T-helper 1 cell treated with Interleukin-12 subunit alpha and Interleukin-12 subunit beta and Interleukin-4 antibody, amounts not matched to agents 30 μg/mL and 1 μg/mL, for 36 hours (primary cell): Measurements from ENCODE around the gene ANKRD12.

ENCODE experiments used
- H3K27ac Mint-ChIP-seq: one replicate; pipeline ENCODE4 v1.8.0; 2021; ENCODE audit warnings: mild to moderate bottlenecking, mixed read lengths
- H3K27me3 Mint-ChIP-seq: one replicate; pipeline ENCODE4 v1.8.0; 2021; ENCODE audit warnings: low read depth, mixed read lengths
- H3K36me3 Mint-ChIP-seq: one replicate; pipeline ENCODE4 v1.8.0; 2021; ENCODE audit warnings: low read depth, mixed read lengths
- H3K4me1 Mint-ChIP-seq: one replicate; pipeline ENCODE4 v1.8.0; 2021; ENCODE audit warnings: low read depth, mixed read lengths
- H3K4me3 Mint-ChIP-seq: one replicate; pipeline ENCODE4 v1.8.0; 2021; ENCODE audit warnings: mild to moderate bottlenecking, moderate library complexity, mixed read lengths
- H3K9me3 Mint-ChIP-seq: one replicate; pipeline ENCODE4 v1.8.0; 2021; ENCODE audit warnings: mixed read lengths

ANKRD12 gene

DNA sequence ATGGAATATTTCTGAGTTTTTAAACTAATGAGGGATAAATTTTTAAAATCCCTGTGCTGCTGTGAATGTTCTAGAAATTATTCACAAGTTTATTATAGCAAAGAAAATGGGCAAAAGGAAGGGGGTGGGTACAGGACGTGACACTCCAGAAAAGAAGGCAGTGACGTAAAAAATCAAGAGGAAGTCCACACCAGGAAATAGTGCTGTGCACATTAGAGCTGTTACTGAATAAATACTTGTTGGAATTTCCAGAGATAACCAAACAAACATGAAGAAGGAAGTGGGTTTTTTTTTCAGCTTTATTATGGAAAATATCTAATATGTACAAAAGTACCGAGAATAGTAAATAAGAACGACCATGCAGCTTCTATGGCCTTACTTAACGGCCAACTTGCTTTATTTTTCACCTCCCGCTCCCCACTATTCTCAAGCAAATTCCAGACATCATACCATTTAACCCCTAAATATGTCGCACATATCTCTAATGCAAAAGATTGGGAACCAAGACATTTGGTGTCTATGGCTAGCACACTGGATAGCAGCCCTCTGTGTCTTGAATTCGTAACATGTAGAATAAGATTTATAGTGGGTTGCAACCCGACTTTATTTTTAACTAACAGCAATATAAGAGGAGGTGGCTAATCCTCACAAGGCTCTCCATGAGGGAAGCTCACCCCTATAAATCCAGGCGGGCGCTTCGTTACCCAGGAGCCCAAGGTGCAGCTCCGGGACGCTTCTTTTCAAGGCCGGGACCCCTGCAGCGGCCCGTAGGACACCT is 34.7 kb upstream of the ANKRD12 start:
- H3K27me3 Mint-ChIP-seq = no peaks in the 10 kb centered on the region
- peaks cover 61% of the 10 kb centered on the region for H3K4me1 Mint-ChIP-seq
- peaks cover 40% of the 10 kb centered on the region for H3K36me3 Mint-ChIP-seq
- H3K27ac Mint-ChIP-seq = peak overlapping the region; percentile 94
- no peaks in the 10 kb centered on the region for H3K9me3 Mint-ChIP-seq
- peak overlapping the region; percentile 93 for H3K4me3 Mint-ChIP-seq

DNA sequence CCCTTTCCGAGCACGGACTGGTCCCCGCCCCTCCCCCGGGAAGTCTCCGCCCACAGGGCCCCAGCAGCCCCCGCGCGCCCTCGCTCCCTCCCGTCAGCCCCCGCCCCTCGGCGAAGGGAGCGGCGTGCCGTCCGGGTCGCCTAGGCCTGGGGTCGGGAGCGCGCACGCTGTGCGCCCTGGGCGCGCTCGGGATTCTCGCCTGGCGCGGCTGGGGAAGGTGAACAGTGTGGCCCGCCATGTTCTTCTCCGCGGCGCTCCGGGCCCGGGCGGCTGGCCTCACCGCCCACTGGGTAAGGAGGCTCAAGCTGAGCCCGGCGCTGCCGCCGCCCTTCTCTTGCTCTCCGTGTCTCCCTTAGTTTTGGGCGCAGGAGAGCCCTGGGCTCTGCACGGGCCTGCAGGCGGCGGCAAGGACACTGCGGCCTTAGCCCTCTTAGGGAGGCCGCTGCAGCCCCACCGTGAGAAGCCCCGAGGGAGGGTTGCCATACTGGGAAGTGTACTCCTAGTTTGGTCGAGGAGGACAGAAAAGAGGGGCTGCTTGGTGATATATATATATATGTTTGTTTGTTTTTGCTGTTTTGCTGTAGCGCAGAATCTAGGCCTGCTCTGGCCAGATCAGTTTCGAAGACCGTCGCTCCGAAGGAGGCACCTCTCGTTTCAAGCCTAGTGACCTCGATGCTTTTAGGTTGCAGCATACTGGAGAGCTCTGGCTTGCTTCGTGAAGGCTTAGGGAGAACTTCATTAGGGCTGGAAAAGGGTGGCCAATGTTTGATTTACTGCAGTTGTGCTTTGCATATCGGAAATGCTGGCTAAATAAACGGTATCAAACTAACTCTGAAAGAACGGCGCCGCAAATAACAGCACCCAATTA is 33.8 kb upstream of the ANKRD12 start, which contains the start of gene NDUFV2:
Gene NDUFV2 (plus strand): TSS at position 192 of the 868 bp plus-strand sequence. CDS start 45 bp downstream, at position 237.
- Mint-ChIP-seq H3K27ac (peak within 1 kb of the TSS; percentile 94), H3K4me1 (peaks cover 62% of the 10 kb centered on the region), H3K9me3 (no peaks in the 10 kb centered on the region), H3K27me3 (no peaks in the 10 kb centered on the region), H3K4me3 (peak within 1 kb of the TSS; percentile 93), H3K36me3 (peaks cover 43% of the 10 kb centered on the region)

DNA sequence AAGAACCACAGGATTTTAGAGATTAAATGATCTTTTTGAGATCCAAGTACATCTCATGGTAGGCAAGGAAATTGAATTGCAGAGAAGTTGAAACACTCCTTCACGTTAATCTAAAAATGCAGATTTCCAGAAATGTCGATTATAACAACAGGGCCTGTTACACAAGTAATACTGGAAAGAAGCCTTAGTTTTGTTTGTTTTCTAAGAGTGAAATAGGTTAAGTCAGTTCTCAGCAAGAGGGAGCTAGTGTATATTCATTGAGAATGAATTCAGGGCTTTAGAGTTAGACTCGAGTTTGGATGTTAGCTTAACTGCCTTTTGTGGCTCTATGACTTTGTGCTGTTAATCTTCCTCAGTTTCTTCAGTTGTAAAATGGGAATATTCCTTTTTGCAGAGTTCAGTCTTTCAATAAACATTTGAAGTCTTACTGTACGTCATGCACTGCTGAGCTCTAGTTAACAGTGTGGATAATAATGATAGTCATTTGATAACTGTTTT is 33.2 kb upstream of the ANKRD12 start:
- Mint-ChIP-seq H3K4me3 (peak overlapping the region; percentile 93), H3K36me3 (peaks cover 46% of the 10 kb centered on the region), H3K27ac (peak overlapping the region; percentile 94), H3K9me3 (no peaks in the 10 kb centered on the region), H3K4me1 (peaks cover 66% of the 10 kb centered on the region), H3K27me3 (no peaks in the 10 kb centered on the region)

DNA sequence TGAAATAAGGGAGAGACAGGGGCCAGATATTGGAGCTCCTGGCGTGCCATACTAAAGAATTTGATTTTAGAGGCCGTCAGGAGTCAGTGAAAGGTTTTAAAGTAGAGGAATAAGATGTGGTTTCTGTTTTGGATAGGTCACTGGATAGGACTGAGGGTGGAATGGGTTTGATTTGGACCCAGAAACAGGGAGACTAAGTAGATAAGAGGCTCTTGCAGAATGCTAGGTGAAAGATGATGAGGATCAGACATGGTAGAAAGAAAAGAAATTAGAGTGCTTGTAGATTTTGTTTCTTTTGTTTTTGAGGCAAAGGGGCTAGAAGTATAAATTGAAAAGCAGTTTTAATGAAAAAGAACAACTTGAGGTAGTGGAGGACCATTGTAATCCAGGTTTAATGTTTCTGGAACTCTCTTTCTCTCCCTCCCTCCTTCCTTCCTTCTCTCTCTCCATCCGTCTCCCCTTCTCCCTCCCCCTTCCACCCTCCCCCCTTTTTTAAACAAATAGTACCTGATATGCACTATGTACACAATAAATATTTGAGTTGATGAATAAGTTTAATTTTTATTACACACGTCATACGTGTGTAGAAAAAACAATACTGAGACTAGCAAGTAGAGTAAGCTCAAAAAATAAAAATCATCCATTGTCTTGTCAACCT is 32.2 kb upstream of the ANKRD12 start:
- H3K9me3 Mint-ChIP-seq = no peaks in the 10 kb centered on the region
- peaks cover 49% of the 10 kb centered on the region for H3K36me3 Mint-ChIP-seq
- no peaks in the 10 kb centered on the region for H3K27me3 Mint-ChIP-seq
- peaks cover 73% of the 10 kb centered on the region for H3K4me1 Mint-ChIP-seq
- H3K27ac Mint-ChIP-seq = peak overlapping the region; percentile 94
- H3K4me3 Mint-ChIP-seq = peak overlapping the region; percentile 93

DNA sequence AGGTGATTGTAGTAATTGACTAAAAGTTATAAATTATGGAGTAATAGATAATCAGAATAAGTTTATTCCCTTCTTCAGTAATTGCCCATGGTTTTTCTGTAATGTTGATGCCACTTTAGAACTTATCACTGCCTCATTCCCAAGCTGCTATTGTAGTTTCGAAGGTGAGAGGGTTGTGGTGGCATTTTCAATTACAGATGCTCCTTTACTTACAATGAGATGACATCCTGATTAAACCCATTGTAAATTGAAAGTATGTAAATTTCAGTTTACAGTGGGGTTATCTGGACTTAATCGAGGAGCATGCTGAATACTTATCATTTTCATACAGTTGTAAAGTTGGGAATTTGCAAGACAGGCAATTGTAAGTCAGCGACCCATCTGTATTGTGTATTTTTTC is 31.2 kb upstream of the ANKRD12 start:
- Mint-ChIP-seq H3K27ac (peak overlapping the region; percentile 94), H3K27me3 (no peaks in the 10 kb centered on the region), H3K9me3 (no peaks in the 10 kb centered on the region), H3K4me3 (peak overlapping the region; percentile 93), H3K4me1 (peaks cover 73% of the 10 kb centered on the region), H3K36me3 (peaks cover 56% of the 10 kb centered on the region)

DNA sequence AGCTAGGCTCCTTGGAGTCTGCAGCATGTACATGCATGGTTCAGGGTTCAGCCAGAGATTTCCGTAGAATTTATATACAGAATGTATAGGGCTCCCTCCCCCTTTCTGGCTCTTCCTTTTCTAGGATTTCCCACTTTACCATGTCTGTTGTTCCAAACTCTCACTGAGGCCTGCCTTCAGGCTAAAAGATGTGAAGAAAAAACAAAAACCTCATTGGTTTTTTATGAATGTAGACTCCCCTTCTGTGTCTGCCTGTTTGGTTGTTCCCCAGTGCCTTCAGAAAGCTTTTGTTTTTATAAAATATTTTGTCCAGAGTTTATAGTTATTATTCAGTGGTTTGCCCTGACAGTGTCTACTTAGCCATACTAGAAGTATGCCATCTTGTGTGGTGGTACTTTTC is 30.5 kb upstream of the ANKRD12 start:
- H3K27me3 Mint-ChIP-seq = no peaks in the 10 kb centered on the region
- peak overlapping the region; percentile 26 for H3K27ac Mint-ChIP-seq
- H3K9me3 Mint-ChIP-seq = no peaks in the 10 kb centered on the region
- H3K36me3 Mint-ChIP-seq = peaks cover 59% of the 10 kb centered on the region
- H3K4me1 Mint-ChIP-seq = peaks cover 73% of the 10 kb centered on the region
- H3K4me3 Mint-ChIP-seq = peak overlapping the region; percentile 93

DNA sequence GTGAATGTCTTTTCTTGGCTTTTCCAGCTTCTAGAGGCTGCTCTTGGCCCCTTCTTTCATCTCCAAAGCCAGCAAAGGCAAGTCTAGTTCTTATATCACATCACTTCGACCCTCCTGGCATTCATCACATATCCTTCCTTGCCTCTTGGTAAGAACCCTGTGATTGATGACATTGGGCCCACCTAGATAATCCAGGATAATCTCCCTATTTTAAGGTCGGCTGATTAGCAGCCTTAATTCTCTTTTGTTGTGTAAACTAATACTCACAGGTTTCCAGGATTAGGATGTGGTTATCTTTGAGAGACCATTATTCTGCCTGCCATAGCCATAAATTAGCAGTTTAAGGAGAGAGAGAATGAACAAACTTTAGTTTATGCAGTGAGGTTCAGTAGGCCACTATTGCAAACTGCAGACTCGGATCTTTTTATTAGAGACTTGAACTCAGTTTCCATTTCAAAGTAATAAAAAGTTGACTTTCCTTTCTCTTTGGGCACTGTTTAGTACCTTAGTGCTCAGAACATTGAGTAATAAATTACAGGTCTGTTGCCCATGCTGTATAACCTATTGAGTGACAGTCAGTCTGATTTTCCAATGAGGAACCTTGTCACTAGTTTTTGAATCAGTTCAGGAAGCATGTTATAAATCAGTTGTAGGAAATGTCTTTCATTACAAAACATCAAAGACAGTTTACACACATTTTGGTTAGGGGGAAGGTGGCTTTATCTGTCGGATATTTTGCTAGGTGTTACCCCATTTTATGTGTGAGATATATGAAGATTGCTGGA is 29.6 kb upstream of the ANKRD12 start:
- no peaks in the 10 kb centered on the region for H3K9me3 Mint-ChIP-seq
- H3K36me3 Mint-ChIP-seq = peaks cover 59% of the 10 kb centered on the region
- H3K27me3 Mint-ChIP-seq = no peaks in the 10 kb centered on the region
- peak overlapping the region; percentile 71 for H3K27ac Mint-ChIP-seq
- peaks cover 68% of the 10 kb centered on the region for H3K4me1 Mint-ChIP-seq
- peak overlapping the region; percentile 93 for H3K4me3 Mint-ChIP-seq

DNA sequence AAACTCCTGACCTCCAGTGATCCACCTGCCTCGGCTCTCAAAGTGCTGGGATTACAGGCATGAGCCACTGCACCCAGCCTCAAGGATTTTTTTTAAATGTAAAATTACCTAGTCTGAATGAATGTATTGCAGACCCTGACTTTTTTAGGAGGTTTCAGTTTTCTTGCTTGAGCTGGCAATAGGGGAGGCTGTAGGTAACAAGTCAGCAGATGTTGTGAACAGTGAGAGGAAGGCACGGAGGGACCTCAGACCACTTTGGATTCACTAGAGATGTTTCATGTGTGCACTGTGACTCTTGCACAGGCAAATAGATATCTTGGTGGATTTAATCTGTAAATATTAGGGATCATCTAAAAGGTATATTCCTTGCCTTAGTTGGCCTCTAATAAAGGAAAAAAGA is 27.7 kb upstream of the ANKRD12 start:
- H3K27ac Mint-ChIP-seq = peak overlapping the region; percentile 41
- peaks cover 59% of the 10 kb centered on the region for H3K36me3 Mint-ChIP-seq
- H3K4me1 Mint-ChIP-seq = peaks cover 78% of the 10 kb centered on the region
- peak overlapping the region; percentile 38 for H3K4me3 Mint-ChIP-seq
- H3K27me3 Mint-ChIP-seq = no peaks in the 10 kb centered on the region
- H3K9me3 Mint-ChIP-seq = no peaks in the 10 kb centered on the region

DNA sequence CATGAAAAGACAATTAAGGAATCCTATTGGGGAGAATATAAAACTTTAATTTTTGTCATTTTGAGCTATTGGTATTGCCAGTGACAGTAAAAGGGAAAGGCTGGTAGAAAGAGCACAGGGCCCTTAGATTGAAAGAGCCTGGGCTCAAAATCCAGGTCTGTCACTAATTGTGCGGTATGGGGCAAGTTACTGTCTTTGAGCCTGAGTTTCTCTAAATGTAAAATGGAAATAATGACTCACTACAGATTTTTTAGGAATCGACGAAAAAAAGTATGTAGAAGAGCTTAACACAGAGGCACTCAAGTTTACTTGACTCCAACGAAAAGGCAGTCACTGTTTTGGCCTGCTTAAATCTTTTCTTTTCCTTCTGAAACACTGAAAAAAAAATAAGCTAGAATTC is 27.1 kb upstream of the ANKRD12 start:
- Mint-ChIP-seq H3K9me3 (no peaks in the 10 kb centered on the region), H3K27ac (peak overlapping the region; percentile 41), H3K27me3 (no peaks in the 10 kb centered on the region), H3K4me3 (peak overlapping the region; percentile 38), H3K36me3 (peaks cover 53% of the 10 kb centered on the region), H3K4me1 (peaks cover 73% of the 10 kb centered on the region)

DNA sequence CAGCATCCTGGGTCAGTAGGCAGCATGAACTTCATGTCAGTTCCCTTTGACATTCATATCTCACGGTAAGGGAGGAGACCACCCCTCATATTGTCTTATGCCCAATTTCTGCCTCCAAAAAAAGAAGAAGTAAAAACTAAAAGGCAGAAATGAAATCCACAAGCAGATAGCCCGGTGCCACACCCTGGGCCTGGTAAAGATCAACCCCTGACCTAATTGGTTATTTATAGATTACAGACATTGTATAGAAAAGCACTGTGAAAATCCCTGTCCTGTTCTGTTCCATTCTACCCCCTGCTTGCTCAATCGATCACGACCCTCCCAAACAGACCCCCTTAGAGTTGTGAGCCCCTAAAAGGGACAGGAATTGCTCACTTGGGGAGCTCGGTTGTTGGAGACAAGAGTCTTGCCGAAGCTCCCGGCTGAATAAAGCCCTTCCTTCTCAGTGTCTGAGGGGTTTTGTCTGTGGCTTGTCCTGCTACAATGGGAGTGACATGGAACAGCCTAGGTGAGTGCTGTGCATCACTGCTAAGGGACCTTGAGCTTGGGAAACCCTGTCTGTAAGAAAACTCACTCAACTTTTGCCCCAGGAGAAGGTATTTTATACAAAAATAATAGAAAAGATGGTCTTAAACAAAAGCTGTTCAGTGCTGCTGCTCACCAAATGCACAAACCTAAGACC is 23.0 kb upstream of the ANKRD12 start:
- H3K27ac Mint-ChIP-seq = peak overlapping the region; percentile 53
- H3K27me3 Mint-ChIP-seq = no peaks in the 10 kb centered on the region
- peaks cover 62% of the 10 kb centered on the region for H3K4me1 Mint-ChIP-seq
- peaks cover 40% of the 10 kb centered on the region for H3K36me3 Mint-ChIP-seq
- H3K4me3 Mint-ChIP-seq = peak overlapping the region; percentile 27
- H3K9me3 Mint-ChIP-seq = no peaks in the 10 kb centered on the region

DNA sequence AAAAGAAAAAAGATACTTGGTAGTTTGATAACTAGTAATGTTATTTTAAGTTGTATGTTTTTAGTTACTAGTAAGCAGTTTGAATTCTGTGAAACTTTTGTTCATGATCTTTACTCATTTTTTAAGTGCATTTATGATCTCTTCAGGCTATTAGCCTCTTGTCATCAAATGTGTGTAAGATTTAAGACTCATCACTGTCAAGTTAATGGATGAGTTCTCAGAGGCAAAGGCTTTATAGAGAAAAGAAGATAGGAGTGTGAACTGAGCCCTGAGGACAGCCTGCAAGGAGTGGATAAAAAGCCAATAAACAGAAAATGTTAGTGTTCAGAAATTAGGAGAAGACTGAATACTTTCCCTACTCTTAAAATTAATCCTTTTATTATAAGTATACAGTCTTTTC is 20.6 kb upstream of the ANKRD12 start:
- H3K36me3 Mint-ChIP-seq = peaks cover 36% of the 10 kb centered on the region
- peak overlapping the region; percentile 97 for H3K27ac Mint-ChIP-seq

DNA sequence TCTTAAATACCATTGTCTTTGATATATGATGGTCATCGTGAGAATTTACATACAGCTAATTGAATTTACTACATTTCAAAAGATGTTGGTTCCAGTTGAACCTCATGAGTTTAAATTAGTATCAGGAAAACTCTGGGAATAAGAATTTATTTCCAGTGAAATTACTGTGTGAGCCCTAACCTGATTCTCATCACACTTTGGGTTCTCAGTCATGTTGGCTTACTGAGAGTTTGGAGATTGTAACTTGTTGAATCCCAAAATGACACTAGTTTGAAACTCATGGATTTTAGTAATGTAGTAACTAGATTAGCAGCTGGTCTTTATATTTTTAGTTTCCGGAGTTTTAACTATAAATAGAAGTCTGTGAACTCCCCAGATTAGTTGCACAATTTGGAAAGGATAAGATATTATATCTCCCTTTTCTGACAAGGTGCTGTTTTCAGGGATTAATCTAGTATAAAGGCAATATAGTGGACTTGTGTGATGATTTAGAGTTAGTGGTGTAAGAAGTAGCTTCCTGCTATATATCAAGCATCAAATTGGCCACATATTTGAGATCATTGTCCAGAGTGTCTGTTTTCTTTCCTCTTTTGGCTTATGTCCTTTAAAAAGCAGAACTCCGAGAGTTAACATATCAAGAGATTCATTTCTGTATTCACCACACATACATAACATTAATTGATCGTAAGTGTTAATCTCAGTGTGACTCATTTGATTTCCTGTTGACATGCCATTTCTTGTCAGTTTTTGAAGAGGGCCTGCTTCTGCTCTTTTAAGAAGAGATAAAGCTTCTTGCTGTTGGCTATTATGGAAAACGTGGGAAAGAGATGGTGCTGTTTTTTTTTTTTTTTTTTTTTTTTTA is 18.4 kb upstream of the ANKRD12 start:
- Mint-ChIP-seq H3K4me3 (peak overlapping the region; percentile 70), H3K4me1 (peaks cover 55% of the 10 kb centered on the region), H3K36me3 (peaks cover 39% of the 10 kb centered on the region), H3K9me3 (no peaks in the 10 kb centered on the region), H3K27me3 (no peaks in the 10 kb centered on the region), H3K27ac (peak overlapping the region; percentile 87)

More for the DNA sequence above, 20.6 kb upstream of the ANKRD12 start:
- Mint-ChIP-seq H3K9me3 (no peaks in the 10 kb centered on the region), H3K4me3 (peak overlapping the region; percentile 43), H3K4me1 (peaks cover 53% of the 10 kb centered on the region), H3K27me3 (no peaks in the 10 kb centered on the region)
